ENCODE results near the gene BRIP1.
"Not testable (repeated sequence)": the region's sequence is repeated elsewhere in the genome, so short reads cannot be mapped to it uniquely, and the experiment has no call there.

Gene BRIP1

GRCh38 chr17:61670691-61671090, 192.6 kb downstream of the BRIP1 start:
- no peaks in the 10 kb centered on the region for H3K9me3 ChIP-seq (ENCODE audit: control insufficient read depth, low read length)
- TF ChIP-seq, protein P1, sequence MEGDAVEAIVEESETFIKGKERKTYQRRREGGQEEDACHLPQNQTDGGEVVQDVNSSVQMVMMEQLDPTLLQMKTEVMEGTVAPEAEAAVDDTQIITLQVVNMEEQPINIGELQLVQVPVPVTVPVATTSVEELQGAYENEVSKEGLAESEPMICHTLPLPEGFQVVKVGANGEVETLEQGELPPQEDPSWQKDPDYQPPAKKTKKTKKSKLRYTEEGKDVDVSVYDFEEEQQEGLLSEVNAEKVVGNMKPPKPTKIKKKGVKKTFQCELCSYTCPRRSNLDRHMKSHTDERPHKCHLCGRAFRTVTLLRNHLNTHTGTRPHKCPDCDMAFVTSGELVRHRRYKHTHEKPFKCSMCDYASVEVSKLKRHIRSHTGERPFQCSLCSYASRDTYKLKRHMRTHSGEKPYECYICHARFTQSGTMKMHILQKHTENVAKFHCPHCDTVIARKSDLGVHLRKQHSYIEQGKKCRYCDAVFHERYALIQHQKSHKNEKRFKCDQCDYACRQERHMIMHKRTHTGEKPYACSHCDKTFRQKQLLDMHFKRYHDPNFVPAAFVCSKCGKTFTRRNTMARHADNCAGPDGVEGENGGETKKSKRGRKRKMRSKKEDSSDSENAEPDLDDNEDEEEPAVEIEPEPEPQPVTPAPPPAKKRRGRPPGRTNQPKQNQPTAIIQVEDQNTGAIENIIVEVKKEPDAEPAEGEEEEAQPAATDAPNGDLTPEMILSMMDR (IDR thresholded peaks at IDR 0.05): no peak
- H3K79me2 ChIP-seq: no peaks in the 10 kb centered on the region
- no peak overlapping the region for H3K27ac ChIP-seq
- no peak overlapping the region for H3K9ac ChIP-seq
- no peak overlapping the region for H3K4me3 ChIP-seq (ENCODE audit: low read depth, low read length)
- no peaks in the 10 kb centered on the region for H3K27me3 ChIP-seq (ENCODE audit: control insufficient read depth, insufficient read depth, low read length)
- no peaks in the 10 kb centered on the region for H3K4me1 ChIP-seq
- no peak overlapping the region for H2AFZ ChIP-seq
- H3K36me3 ChIP-seq (ENCODE audit: control insufficient read depth, insufficient read depth, low read length): no peaks in the 10 kb centered on the region
- no peak overlapping the region for H3K4me2 ChIP-seq (ENCODE audit: low read length)

DNA sequence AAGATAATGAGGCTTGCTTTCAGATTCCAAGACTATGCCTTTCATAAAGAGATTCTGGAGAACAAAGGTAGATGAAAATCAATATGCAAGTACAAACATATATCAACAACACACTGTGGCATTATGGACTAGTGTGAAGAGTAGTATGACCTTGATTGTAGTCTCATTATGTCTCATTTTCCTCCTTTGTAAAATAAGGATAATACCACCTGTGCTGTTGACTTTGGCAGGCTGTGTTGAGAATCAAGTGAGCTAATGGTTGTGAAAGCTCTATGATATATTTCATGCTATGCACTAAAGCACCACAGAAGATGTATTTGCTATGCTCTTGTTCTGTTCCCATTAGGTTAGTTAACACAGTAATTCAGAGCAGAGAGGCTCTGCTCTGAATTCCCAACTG, 193.8 kb downstream of the BRIP1 start:
- TF ChIP-seq, protein P1 (IDR thresholded peaks at IDR 0.05): no peak
- H3K79me2 ChIP-seq: no peaks in the 10 kb centered on the region
- no peak overlapping the region for H3K4me3 ChIP-seq (ENCODE audit: low read depth, low read length)
- no peak overlapping the region for H3K27ac ChIP-seq
- no peaks in the 10 kb centered on the region for H3K4me1 ChIP-seq
- no peaks in the 10 kb centered on the region for H3K9me3 ChIP-seq (ENCODE audit: control insufficient read depth, low read length)
- no peak overlapping the region for H3K4me2 ChIP-seq (ENCODE audit: low read length)
- H3K36me3 ChIP-seq (ENCODE audit: control insufficient read depth, insufficient read depth, low read length): no peaks in the 10 kb centered on the region
- no peaks in the 10 kb centered on the region for H3K27me3 ChIP-seq (ENCODE audit: control insufficient read depth, insufficient read depth, low read length)
- H3K9ac ChIP-seq: no peak overlapping the region
- no peak overlapping the region for H2AFZ ChIP-seq

- no peaks in the 10 kb centered on the region for H3K79me2 ChIP-seq
- TF ChIP-seq, protein P1 (IDR thresholded peaks at IDR 0.05): no peak
- no peak overlapping the region for H3K4me2 ChIP-seq (ENCODE audit: low read length)
Measured at GRCh38 chr17:61668486-61668885, 194.8 kb downstream of the BRIP1 start.

DNA sequence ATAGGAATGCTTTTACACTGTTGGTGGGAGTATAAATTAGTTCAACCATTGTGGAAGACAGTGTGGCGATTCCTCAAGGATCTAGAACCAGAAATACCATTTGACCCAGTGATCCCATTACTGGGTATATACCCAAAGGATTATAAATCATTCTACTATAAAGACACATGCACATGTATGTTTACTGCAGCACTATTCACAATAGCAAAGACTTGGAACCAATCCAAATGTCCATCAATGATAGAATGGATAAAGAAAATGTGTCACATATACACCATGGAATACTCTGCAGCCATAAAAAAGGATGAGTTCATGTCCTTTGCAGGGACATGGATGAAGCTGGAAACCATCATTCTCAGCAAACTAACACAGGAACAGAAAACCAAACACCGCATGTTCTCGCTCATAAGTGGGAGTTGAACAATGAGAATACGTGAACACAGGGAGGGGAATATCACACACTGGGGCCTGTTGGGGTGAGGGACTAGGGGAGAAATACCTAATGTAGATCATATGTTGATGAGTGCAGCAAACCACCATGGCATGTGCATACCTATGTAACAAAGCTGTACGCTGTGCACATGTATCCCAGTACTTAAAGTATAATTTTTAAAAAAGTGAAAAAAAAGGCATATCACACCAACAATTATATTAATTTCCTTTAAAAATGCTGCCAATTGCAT, 196.8 kb downstream of the BRIP1 start:
- not testable (repeated sequence) for H3K36me3 ChIP-seq (ENCODE audit: control insufficient read depth, insufficient read depth, low read length); H3K9me3 ChIP-seq (ENCODE audit: control insufficient read depth, low read length); H2AFZ ChIP-seq; H3K79me2 ChIP-seq; H3K9ac ChIP-seq; H3K4me1 ChIP-seq; H3K4me3 ChIP-seq (ENCODE audit: low read depth, low read length); H3K4me2 ChIP-seq (ENCODE audit: low read length); H3K27me3 ChIP-seq (ENCODE audit: control insufficient read depth, insufficient read depth, low read length); H3K27ac ChIP-seq

More at GRCh38 chr17:61668486-61668885, 194.8 kb downstream of the BRIP1 start:
- no peak overlapping the region for H3K27ac ChIP-seq
- no peaks in the 10 kb centered on the region for H3K36me3 ChIP-seq (ENCODE audit: control insufficient read depth, insufficient read depth, low read length)
- no peaks in the 10 kb centered on the region for H3K27me3 ChIP-seq (ENCODE audit: control insufficient read depth, insufficient read depth, low read length)
- H3K4me1 ChIP-seq: no peaks in the 10 kb centered on the region
- no peak overlapping the region for H2AFZ ChIP-seq
- H3K4me3 ChIP-seq (ENCODE audit: low read depth, low read length): no peak overlapping the region
- H3K9ac ChIP-seq: no peak overlapping the region
- no peaks in the 10 kb centered on the region for H3K9me3 ChIP-seq (ENCODE audit: control insufficient read depth, low read length)

- Histone ChIP-seq H3K9me3 (ENCODE audit: control insufficient read depth, low read length) (no peaks in the 10 kb centered on the region), H3K9ac (no peak overlapping the region), H3K4me2 (ENCODE audit: low read length) (no peak overlapping the region), H2AFZ (no peak overlapping the region), H3K27me3 (ENCODE audit: control insufficient read depth, insufficient read depth, low read length) (no peaks in the 10 kb centered on the region), H3K79me2 (no peaks in the 10 kb centered on the region), H3K27ac (no peak overlapping the region), H3K4me1 (no peaks in the 10 kb centered on the region), H3K4me3 (ENCODE audit: low read depth, low read length) (no peak overlapping the region), H3K36me3 (ENCODE audit: control insufficient read depth, insufficient read depth, low read length) (no peaks in the 10 kb centered on the region)
- TF ChIP-seq, protein P1 (IDR thresholded peaks at IDR 0.05): no peak
Measured at GRCh38 chr17:61663310-61663709, 200.0 kb downstream of the BRIP1 start.
